Trophoblast cell (in vitro differentiated cells and primary cell): Measurements from ENCODE around the gene WEE1.

Source experiments
- DNase-seq, 2 donors: peaks; one replicate each; pipeline ENCODE4 v3.0.0-alpha.2; 2016
- H2AFZ ChIP-seq: 2 replicates; pipeline ENCODE4 v1.6.1; 2013; ENCODE audit warnings: low read length, moderate library complexity, mild to moderate bottlenecking; ENCODE audit not compliant: insufficient read depth, poor library complexity
- H2AK5ac ChIP-seq: 2 replicates; pipeline ENCODE4 v1.6.1; 2013; ENCODE audit warnings: mild to moderate bottlenecking, low read length
- H2BK120ac ChIP-seq: 2 replicates; pipeline ENCODE4 v1.6.1; 2013; ENCODE audit warnings: low read length, mild to moderate bottlenecking, moderate library complexity; ENCODE audit not compliant: insufficient read depth, poor library complexity
- H2BK12ac ChIP-seq: 2 replicates; pipeline ENCODE4 v1.6.1; 2013; ENCODE audit warnings: mild to moderate bottlenecking, low read length, moderate library complexity
- H2BK5ac ChIP-seq: 2 replicates; pipeline ENCODE4 v1.6.1; 2013; ENCODE audit warnings: low read length, low read depth, moderate library complexity, mild to moderate bottlenecking; ENCODE audit not compliant: poor library complexity
- H3K14ac ChIP-seq: 2 replicates; pipeline ENCODE4 v1.6.1; 2013; ENCODE audit warnings: mild to moderate bottlenecking, low read length
- H3K18ac ChIP-seq: 2 replicates; pipeline ENCODE4 v1.6.1; 2013; ENCODE audit warnings: mild to moderate bottlenecking, low read length
- H3K23ac ChIP-seq: 2 replicates; pipeline ENCODE4 v1.6.1; 2013; ENCODE audit warnings: low read length
- H3K27ac ChIP-seq: 2 replicates; pipeline ENCODE4 v1.5.1; 2013; ENCODE audit warnings: low read depth, mild to moderate bottlenecking, inconsistent platforms, low read length, moderate library complexity
- H3K27me3 ChIP-seq: 2 replicates; pipeline ENCODE4 v1.6.1; 2013; ENCODE audit warnings: inconsistent platforms, mild to moderate bottlenecking, low read length, moderate library complexity; ENCODE audit not compliant: insufficient read depth
- H3K36me3 ChIP-seq, 2 experiments: 1 replicate in 1 of 2; 2 replicates in 1 of 2; pipeline ENCODE4 v1.6.1; 2013; ENCODE audit warnings: low read length in 2 of 2, mild to moderate bottlenecking in 2 of 2, moderate library complexity in 1 of 2; ENCODE audit not compliant: insufficient read depth in 2 of 2, control insufficient read depth in 1 of 2
- H3K4ac ChIP-seq: 2 replicates; pipeline ENCODE4 v1.6.1; 2013; ENCODE audit warnings: low read depth, mild to moderate bottlenecking, low read length, moderate library complexity
- H3K4me1 ChIP-seq, 2 experiments: 1 replicate in 1 of 2; 2 replicates in 1 of 2; pipeline ENCODE4 v1.6.1; 2013; ENCODE audit warnings: low read length in 2 of 2, mild to moderate bottlenecking in 2 of 2, moderate library complexity in 1 of 2; ENCODE audit not compliant: insufficient read depth in 2 of 2, control insufficient read depth in 1 of 2
- H3K4me2 ChIP-seq: 2 replicates; pipeline ENCODE4 v1.6.1; 2013; ENCODE audit warnings: inconsistent platforms, mild to moderate bottlenecking, low read length, moderate library complexity
- H3K4me3 ChIP-seq: 2 replicates; pipeline ENCODE4 v1.5.1; 2013; ENCODE audit warnings: mild to moderate bottlenecking, low read depth, low read length, inconsistent platforms
- H3K79me1 ChIP-seq: one replicate; pipeline ENCODE4 v1.6.1; 2013; ENCODE audit warnings: low read length
- H3K79me2 ChIP-seq: 2 replicates; pipeline ENCODE4 v1.6.1; 2013; ENCODE audit warnings: low read length, mild to moderate bottlenecking; ENCODE audit not compliant: control insufficient read depth, insufficient read depth, poor library complexity
- H3K9ac ChIP-seq: 2 replicates; pipeline ENCODE4 v1.6.1; 2013; ENCODE audit warnings: mild to moderate bottlenecking, low read length
- H3K9me3 ChIP-seq: 2 replicates; pipeline ENCODE4 v1.6.1; 2013; ENCODE audit warnings: low read depth, mild to moderate bottlenecking, control low read depth, inconsistent platforms, low read length; ENCODE audit not compliant: insufficient read depth
- H4K12ac ChIP-seq: 2 replicates; pipeline ENCODE4 v1.6.1; 2013; ENCODE audit warnings: low read depth, mild to moderate bottlenecking, low read length, moderate library complexity
- H4K8ac ChIP-seq: 2 replicates; pipeline ENCODE4 v1.6.1; 2013; ENCODE audit warnings: low read depth, mild to moderate bottlenecking, low read length, moderate library complexity
- H4K91ac ChIP-seq: one replicate; pipeline ENCODE4 v1.6.1; 2013; ENCODE audit warnings: low read depth, mild to moderate bottlenecking, low read length, moderate library complexity
- WGBS: extraction: QIAGEN DNeasy Blood & Tissue Kit; methylation state at CpG from one replicate; pipeline ENCODE4 v1.1.7; 2013; ENCODE audit warnings: missing lambda C conversion rate; ENCODE audit not compliant: insufficient read length, insufficient coverage; ENCODE audit errors: extremely low coverage; 5-methylcytosine and 5-hydroxymethylcytosine counted together

WEE1 gene

GRCh38 chr11:9567401-9567800 is 6.1 kb upstream of the WEE1 start:
- peak overlapping the region; percentile 97 for H2AK5ac ChIP-seq
- peaks cover 15 to 23% of the 10 kb centered on the region in 2 experiments for H3K4me1 ChIP-seq
- peak; percentile 82 to 88 for DNase-seq
- H4K12ac ChIP-seq = peak overlapping the region; percentile 66
- H3K36me3 ChIP-seq = no peaks in the 10 kb centered on the region
- H3K4ac ChIP-seq = peak overlapping the region; percentile 90
- no peak overlapping the region for H3K23ac ChIP-seq
- peak overlapping the region; percentile 96 for H2BK5ac ChIP-seq
- peaks cover 5% of the 10 kb centered on the region for H3K79me2 ChIP-seq
- H4K91ac ChIP-seq = peak overlapping the region; percentile 99
- peak overlapping the region; percentile 92 for H2BK120ac ChIP-seq
- no peak overlapping the region for H2AFZ ChIP-seq
- peak overlapping the region; percentile 86 for H4K8ac ChIP-seq
- no peak overlapping the region for H3K4me2 ChIP-seq
- no peaks in the 10 kb centered on the region for H3K27me3 ChIP-seq
- H3K4me3 ChIP-seq = no peak overlapping the region
- H3K27ac ChIP-seq = peak overlapping the region; percentile 97
- peak overlapping the region; percentile 65 for H3K18ac ChIP-seq
- H3K9ac ChIP-seq = no peak overlapping the region
- peak overlapping the region; percentile 94 for H3K14ac ChIP-seq
- peak overlapping the region; percentile 98 for H2BK12ac ChIP-seq
- H3K9me3 ChIP-seq = peaks cover 2% of the 10 kb centered on the region
- no CpG with 5 or more reads among the region's 5 CpGs for WGBS
- H3K79me1 ChIP-seq = peaks cover 43% of the 10 kb centered on the region

GRCh38 chr11:9568161-9568853 is 5.2 kb upstream of the WEE1 start:
- Histone ChIP-seq H3K27me3 (no peaks in the 10 kb centered on the region), H3K4me2 (no peak overlapping the region), H3K9ac (no peak overlapping the region), H3K18ac (no peak overlapping the region), H4K91ac (peak overlapping the region; percentile 99), H3K23ac (no peak overlapping the region), H3K27ac (peak overlapping the region; percentile 97), H2BK12ac (peak overlapping the region; percentile 46), H3K4me3 (no peak overlapping the region), H2AFZ (no peak overlapping the region), H2BK5ac (peak overlapping the region; percentile 96), H3K4ac (peak overlapping the region; percentile 27), H3K14ac (peak overlapping the region; percentile 85), H3K36me3 (no peaks in the 10 kb centered on the region), H3K79me1 (peaks cover 50% of the 10 kb centered on the region), H3K9me3 (no peaks in the 10 kb centered on the region), H4K8ac (peak overlapping the region; percentile 22), H3K4me1 (peaks cover 15 to 23% of the 10 kb centered on the region in 2 experiments), H2AK5ac (no peak overlapping the region), H2BK120ac (peak overlapping the region; percentile 92), H3K79me2 (peaks cover 7% of the 10 kb centered on the region), H4K12ac (no peak overlapping the region)
- peak in 1 of 2 donors; percentile 55 for DNase-seq
- WGBS = no CpG with 5 or more reads among the region's 8 CpGs

- peak overlapping the region; percentile 49 for H3K4me2 ChIP-seq
- peak overlapping the region; percentile 80 for H2BK12ac ChIP-seq
- no peak overlapping the region for H3K4ac ChIP-seq
- peak overlapping the region; percentile 96 for H2BK5ac ChIP-seq
- H2BK120ac ChIP-seq = peak overlapping the region; percentile 65
- H4K8ac ChIP-seq = peak overlapping the region; percentile 72
- H3K9ac ChIP-seq = no peak overlapping the region
- peak overlapping the region; percentile 97 for H3K27ac ChIP-seq
- H4K91ac ChIP-seq = peak overlapping the region; percentile 70
- no peak overlapping the region for H3K4me3 ChIP-seq
- peaks cover 49% of the 10 kb centered on the region for H3K79me1 ChIP-seq
- no peak overlapping the region for H2AK5ac ChIP-seq
- WGBS = no CpG with 5 or more reads among the region's 7 CpGs
- no peak overlapping the region for H2AFZ ChIP-seq
- H4K12ac ChIP-seq = no peak overlapping the region
- H3K27me3 ChIP-seq = no peaks in the 10 kb centered on the region
- H3K18ac ChIP-seq = peak overlapping the region; percentile 80
- H3K4me1 ChIP-seq = peaks cover 15 to 23% of the 10 kb centered on the region in 2 experiments
- peak; percentile 92 to 99 for DNase-seq
- peaks cover 12% of the 10 kb centered on the region for H3K79me2 ChIP-seq
- H3K14ac ChIP-seq = peak overlapping the region; percentile 79
- no peaks in the 10 kb centered on the region for H3K9me3 ChIP-seq
- no peak overlapping the region for H3K23ac ChIP-seq
- H3K36me3 ChIP-seq = no peaks in the 10 kb centered on the region
These were observed 4.4 kb upstream of the WEE1 start for GRCh38 chr11:9568854-9569587.

GRCh38 chr11:9569588-9570164 is 3.8 kb upstream of the WEE1 start:
- Histone ChIP-seq H3K4me3 (no peak overlapping the region), H3K36me3 (no peaks in the 10 kb centered on the region), H3K79me1 (peaks cover 55% of the 10 kb centered on the region), H3K27me3 (no peaks in the 10 kb centered on the region), H4K8ac (peak overlapping the region; percentile 72), H2BK120ac (peak overlapping the region; percentile 65), H4K12ac (no peak overlapping the region), H3K79me2 (peaks cover 18% of the 10 kb centered on the region), H3K4me1 (peaks cover 15 to 23% of the 10 kb centered on the region in 2 experiments), H4K91ac (peak overlapping the region; percentile 70), H2BK12ac (peak overlapping the region; percentile 80), H3K9me3 (no peaks in the 10 kb centered on the region), H3K9ac (no peak overlapping the region), H3K18ac (peak overlapping the region; percentile 80), H3K14ac (peak overlapping the region; percentile 44), H2AFZ (peak overlapping the region; percentile 48), H3K4ac (peak overlapping the region; percentile 22), H2BK5ac (peak overlapping the region; percentile 96), H3K23ac (no peak overlapping the region), H2AK5ac (peak overlapping the region; percentile 60), H3K27ac (peak overlapping the region; percentile 95), H3K4me2 (peak overlapping the region; percentile 49)
- WGBS = no CpG with 5 or more reads among the region's 5 CpGs
- no peak for DNase-seq
